Keratinocyte (primary cell): Measurements from ENCODE around the gene PDHA1. TPM values are rescaled to one million over a fixed set of nuclear protein-coding genes. Genes with fewer than 3 reads are reported as not detected.

Experiments used
- DNase-seq: peaks from one replicate; pipeline ENCODE4 v3.0.0-alpha.2; 2011; ENCODE audit warnings: low read depth, missing footprints, low spot score
- FAIRE-seq: peaks from 2 replicates; lab custom pipeline; 2011; peaks lifted over from hg19 to GRCh38; lab: Jason Lieb, UNC
- H2AFZ ChIP-seq: 2 replicates; pipeline ENCODE4 v1.6.0; 2012; ENCODE audit warnings: low read length, control low read depth, inconsistent platforms; ENCODE audit not compliant: control insufficient read depth
- H3K27ac ChIP-seq: 2 replicates; pipeline ENCODE4 v1.5.1; 2011; ENCODE audit warnings: low read length; ENCODE audit not compliant: control insufficient read depth, insufficient read depth
- H3K27me3 ChIP-seq: 3 replicates; pipeline ENCODE4 v1.6.0; 2011; ENCODE audit warnings: low read length; ENCODE audit not compliant: control insufficient read depth, insufficient read depth; ENCODE audit errors: extremely low read depth
- H3K36me3 ChIP-seq, 2 experiments: 2 replicates in 1 of 2; 3 replicates in 1 of 2; pipeline ENCODE4 v1.5.1; 2011; ENCODE audit warnings: low read length in 2 of 2, mild to moderate bottlenecking in 1 of 2; ENCODE audit not compliant: control insufficient read depth in 2 of 2, insufficient read depth in 2 of 2; ENCODE audit errors: extremely low read depth in 1 of 2
- H3K4me1 ChIP-seq: 3 replicates; pipeline ENCODE4 v1.5.1; 2011; ENCODE audit warnings: low read length; ENCODE audit not compliant: control insufficient read depth, insufficient read depth; ENCODE audit errors: extremely low read depth
- H3K4me2 ChIP-seq: 3 replicates; pipeline ENCODE4 v1.6.0; 2011; ENCODE audit warnings: low read depth, low read length; ENCODE audit not compliant: control insufficient read depth, insufficient read depth; ENCODE audit errors: extremely low read depth
- H3K4me3 ChIP-seq, 3 experiments: fragments of 200-600 bp in 1 of 3; sonication (generic) in 1 of 3; 2 replicates in 2 of 3; 3 replicates in 1 of 3; pipeline ENCODE4 v1.5.1; 2011 to 2016; ENCODE audit warnings: low read length in 3 of 3, mild to moderate bottlenecking in 3 of 3, control low read depth in 2 of 3, inconsistent platforms in 1 of 3, low read depth in 1 of 3, mixed read lengths in 1 of 3, mixed run types in 1 of 3, moderate library complexity in 1 of 3; ENCODE audit not compliant: control insufficient read depth in 2 of 3, insufficient read depth in 2 of 3; ENCODE audit errors: extremely low read depth in 1 of 3
- H3K79me2 ChIP-seq: 2 replicates; pipeline ENCODE4 v1.6.0; 2012; ENCODE audit warnings: low read length; ENCODE audit not compliant: control insufficient read depth, insufficient read depth
- H3K9ac ChIP-seq: 3 replicates; pipeline ENCODE4 v1.6.0; 2011; ENCODE audit warnings: low read length; ENCODE audit not compliant: control insufficient read depth, insufficient read depth; ENCODE audit errors: extremely low read depth
- H3K9me1 ChIP-seq: 3 replicates; pipeline ENCODE4 v1.6.0; 2011; ENCODE audit warnings: low read length; ENCODE audit not compliant: control insufficient read depth, insufficient read depth; ENCODE audit errors: extremely low read depth
- H3K9me3 ChIP-seq: 2 replicates; pipeline ENCODE4 v1.5.1; 2012; ENCODE audit warnings: low read depth, low read length; ENCODE audit not compliant: control insufficient read depth
- H4K20me1 ChIP-seq: 3 replicates; pipeline ENCODE4 v1.6.0; 2011; ENCODE audit warnings: low read length; ENCODE audit not compliant: control insufficient read depth, insufficient read depth; ENCODE audit errors: extremely low read depth
- CTCF ChIP-seq, 3 experiments: IDR thresholded peaks in 1 of 3; conservative IDR thresholded peaks in 1 of 3; optimal IDR thresholded peaks in 1 of 3; 2 replicates in 2 of 3; 3 replicates in 1 of 3; pipeline versions ENCODE3 to v1.5.1; 2011; ENCODE audit warnings: low read length in 3 of 3, mild to moderate bottlenecking in 3 of 3, moderate library complexity in 2 of 3, control low read depth in 1 of 3, inconsistent platforms in 1 of 3; ENCODE audit not compliant: insufficient read depth in 2 of 3; ENCODE audit errors: extremely low read depth in 1 of 3
- EZH2 ChIP-seq: IDR thresholded peaks from one replicate; pipeline ENCODE4 v1.6.1; 2012; ENCODE audit warnings: inconsistent platforms, mild to moderate bottlenecking, low read length, moderate library complexity
- dilution Hi-C: fragments of 300-500 bp; cut with MboI; formaldehyde crosslinking; loops from one replicate; pipeline ENCODE4 v1.7.0; 2020; ENCODE audit warnings: low sequenced_read_pairs; ENCODE audit not compliant: extremely low pct_ligation_motif_present
- polyA plus RNA-seq, 5 experiments: library from polyadenylated mRNA; depleted of rRNA in 3 of 5; stranded (reverse) in 3 of 5; stranded (forward) in 1 of 5; unstranded in 1 of 5; fragments of >200 nt; gene quantifications; 1 replicate in 1 of 5; 2 replicates in 3 of 5; 3 replicates in 1 of 5; pipeline versions ENCODE4 v1.2.1 to v1.2.3, GENCODE V29; 2011 to 2012; ENCODE audit warnings: missing spikeins in 2 of 5, low read depth in 1 of 5, low replicate concordance in 1 of 5

PDHA1 gene
- polyA plus RNA-seq, 1 donor (not counting 4 experiments of a cell fraction or from before 2014, with no cell fraction given) = 236 TPM

- Histone ChIP-seq H3K9me1 (no peaks in the 10 kb centered on the region), H3K9ac (no peak overlapping the region), H3K9me3 (no peaks in the 10 kb centered on the region), H3K4me3 (no peak overlapping the region), H2AFZ (no peak overlapping the region), H3K27ac (no peak overlapping the region), H3K27me3 (no peaks in the 10 kb centered on the region), H3K4me1 (no peaks in the 10 kb centered on the region), H4K20me1 (no peaks in the 10 kb centered on the region), H3K36me3 (no peaks in the 10 kb centered on the region), H3K4me2 (no peak overlapping the region), H3K79me2 (no peaks in the 10 kb centered on the region)
- DNase-seq = no peak
- dilution Hi-C loops = loop anchor here (25.0 kb wide), 1 partner anchor 921 kb away; no protein-coding TSS in a partner anchor
- no peak for FAIRE-seq
- TF ChIP-seq EZH2 = no peak
- no peak for TF ChIP-seq CTCF (optimal IDR thresholded peaks at IDR 0.05 in 1 of 3, IDR thresholded peaks at IDR 0.05 in 1 of 3, conservative IDR thresholded peaks at IDR 0.05 in 1 of 3; ENCODE audit: extremely low read depth in 1 of 3, insufficient read depth in 2 of 3, low read length in 3 of 3)
Observed at GRCh38 chrX:19332983-19333382, 10.7 kb upstream of the PDHA1 start.

- no peaks in the 10 kb centered on the region for H3K9me3 ChIP-seq
- no peak overlapping the region for H3K27ac ChIP-seq
- FAIRE-seq (no peak), DNase-seq (no peak)
- no peaks in the 10 kb centered on the region for H3K27me3 ChIP-seq
- H4K20me1 ChIP-seq = no peaks in the 10 kb centered on the region
- no peak overlapping the region for H3K4me3 ChIP-seq
- dilution Hi-C loops = loop anchor here (25.0 kb wide), 1 partner anchor 923 kb away; no protein-coding TSS in a partner anchor
- TF ChIP-seq EZH2 (no peak), CTCF (optimal IDR thresholded peaks at IDR 0.05 in 1 of 3, IDR thresholded peaks at IDR 0.05 in 1 of 3, conservative IDR thresholded peaks at IDR 0.05 in 1 of 3; ENCODE audit: extremely low read depth in 1 of 3, insufficient read depth in 2 of 3, low read length in 3 of 3) (peak; percentile 16 to 47 (median 31))
- no peaks in the 10 kb centered on the region for H3K9me1 ChIP-seq
- no peaks in the 10 kb centered on the region for H3K4me1 ChIP-seq
- H2AFZ ChIP-seq = no peak overlapping the region
- no peaks in the 10 kb centered on the region for H3K36me3 ChIP-seq
- H3K9ac ChIP-seq = no peak overlapping the region
- H3K79me2 ChIP-seq = no peaks in the 10 kb centered on the region
- H3K4me2 ChIP-seq = no peak overlapping the region
Observed at GRCh38 chrX:19334945-19335626, 8.6 kb upstream of the PDHA1 start.
